HG02623 (cell line): ENCODE measurements around the gene METTL26.
A peak's percentile ranks its signal among the peaks of the same experiment; 100 is the strongest.

Experiments used
- ATAC-seq: cut with Tn5 transposase; IDR thresholded peaks from one replicate; pipeline ENCODE4 v1.9.1; 2021; ENCODE audit warnings: moderate library complexity; ENCODE audit not compliant: unreplicated experiment

METTL26 gene

DNA sequence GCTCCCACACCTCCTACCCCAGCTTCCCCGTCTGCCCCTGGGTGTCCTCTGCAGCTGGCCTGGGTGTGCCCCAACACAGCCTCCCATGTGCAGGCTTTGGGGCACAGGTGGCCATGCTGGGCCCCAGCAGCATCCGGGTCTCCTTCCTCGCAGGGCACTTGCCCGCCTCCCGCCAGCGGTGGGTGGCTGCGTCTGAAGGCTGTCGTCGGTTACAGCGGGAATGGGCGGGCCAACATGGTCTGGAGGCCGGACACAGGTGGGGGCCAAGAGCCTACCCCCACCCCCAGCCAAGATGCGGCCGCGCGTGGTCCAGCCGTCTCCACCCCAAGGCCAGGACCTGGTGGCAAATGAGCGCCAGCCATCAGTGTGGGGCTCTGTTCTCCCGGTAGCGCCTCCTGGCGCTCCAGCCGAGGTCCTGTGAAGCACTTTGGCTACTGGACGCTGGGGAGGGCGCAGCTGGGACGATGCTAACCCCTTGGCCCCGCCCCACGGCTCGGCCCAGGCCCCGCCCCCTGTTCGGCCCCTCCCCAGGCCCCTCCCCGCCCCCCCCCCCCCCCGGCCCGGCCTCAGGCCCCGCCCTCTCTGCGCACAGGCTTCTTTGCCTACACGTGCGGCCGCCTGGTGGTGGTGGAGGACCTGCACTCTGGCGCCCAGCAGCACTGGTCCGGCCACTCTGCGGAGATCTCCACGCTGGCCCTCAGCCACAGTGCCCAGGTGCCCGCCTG, 24.5 kb upstream of the METTL26 start:
- ATAC-seq = no peak

DNA sequence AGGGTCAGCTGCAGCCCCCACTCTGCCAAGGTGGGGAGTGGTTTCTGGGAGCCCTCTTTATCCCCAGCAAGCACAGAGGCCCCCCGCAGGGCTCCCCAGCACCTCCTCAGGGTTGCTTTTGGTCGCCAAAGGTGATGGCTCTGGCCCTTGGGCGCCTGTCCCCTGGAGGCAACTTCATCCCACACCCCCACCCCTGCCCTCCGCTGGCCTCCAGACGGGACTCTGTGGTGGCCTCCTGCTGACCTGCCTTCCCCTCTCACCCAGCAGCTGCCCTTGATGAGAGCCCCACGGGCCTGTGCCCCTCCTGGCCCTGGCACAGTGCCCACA, 24.0 kb upstream of the METTL26 start:
- ATAC-seq = no peak

DNA sequence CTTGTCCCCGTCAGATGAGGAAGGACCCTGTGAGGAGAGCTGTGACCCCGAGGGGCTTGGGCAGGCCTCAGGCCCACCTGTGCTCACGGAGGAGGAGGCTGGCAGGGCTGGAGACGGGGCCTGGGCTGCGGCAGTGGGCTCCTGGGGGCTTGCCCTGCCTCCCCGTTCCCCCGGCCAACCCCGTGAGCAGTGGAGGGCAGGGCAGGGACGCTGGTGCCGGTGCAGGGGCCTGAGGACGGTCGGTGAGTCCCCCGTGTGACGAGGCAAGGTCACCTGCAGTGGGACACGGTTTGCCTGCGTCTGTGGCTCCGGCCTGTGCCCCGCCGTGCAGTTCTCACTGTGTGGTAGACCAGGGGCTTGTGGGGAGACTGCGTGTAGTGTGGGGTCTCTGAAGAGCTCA, 23.5 kb upstream of the METTL26 start:
- no peak for ATAC-seq

GRCh38 chr16:658679-659571, 22.8 kb upstream of the METTL26 start:
- no peak for ATAC-seq

DNA sequence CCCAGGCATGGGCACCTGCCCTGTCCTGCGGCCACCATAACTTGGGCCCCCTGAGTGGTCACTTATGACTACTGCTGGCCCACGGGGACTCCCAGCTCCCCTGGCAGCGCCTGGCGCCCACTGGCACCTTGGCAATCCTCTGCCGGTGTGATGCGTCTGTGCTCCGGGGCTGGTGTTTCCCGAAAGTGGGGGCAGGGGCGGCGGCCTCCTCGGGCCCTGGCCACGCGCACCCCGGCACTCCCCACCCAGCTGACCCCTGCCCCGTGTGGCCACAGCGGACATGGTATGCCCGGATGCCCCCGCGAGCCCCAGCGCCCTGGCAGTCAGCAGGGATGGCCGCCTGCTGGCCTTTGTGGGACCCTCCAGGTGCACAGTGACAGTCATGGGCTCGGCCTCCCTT, 21.4 kb upstream of the METTL26 start:
- ATAC-seq = no peak

DNA sequence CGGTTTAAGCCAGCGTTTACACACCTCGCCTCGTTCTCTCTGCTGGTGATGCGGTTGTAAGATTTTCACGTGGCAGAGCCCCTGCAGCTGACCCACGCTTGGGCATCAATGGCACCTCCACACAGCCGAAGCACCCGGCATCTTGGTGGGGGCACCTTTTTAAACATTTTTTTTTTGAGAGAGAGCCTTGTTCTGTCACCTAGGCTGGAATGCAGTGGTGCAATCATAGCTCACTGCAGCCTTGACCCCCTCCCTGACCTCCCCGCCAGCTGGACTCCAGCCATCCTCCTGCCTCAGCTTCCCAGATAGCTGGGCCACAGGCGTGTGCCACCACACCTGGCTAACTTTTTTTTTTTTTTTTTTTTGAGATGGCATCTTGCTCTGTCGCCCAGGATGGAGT, 17.9 kb upstream of the METTL26 start:
- ATAC-seq = no peak

DNA sequence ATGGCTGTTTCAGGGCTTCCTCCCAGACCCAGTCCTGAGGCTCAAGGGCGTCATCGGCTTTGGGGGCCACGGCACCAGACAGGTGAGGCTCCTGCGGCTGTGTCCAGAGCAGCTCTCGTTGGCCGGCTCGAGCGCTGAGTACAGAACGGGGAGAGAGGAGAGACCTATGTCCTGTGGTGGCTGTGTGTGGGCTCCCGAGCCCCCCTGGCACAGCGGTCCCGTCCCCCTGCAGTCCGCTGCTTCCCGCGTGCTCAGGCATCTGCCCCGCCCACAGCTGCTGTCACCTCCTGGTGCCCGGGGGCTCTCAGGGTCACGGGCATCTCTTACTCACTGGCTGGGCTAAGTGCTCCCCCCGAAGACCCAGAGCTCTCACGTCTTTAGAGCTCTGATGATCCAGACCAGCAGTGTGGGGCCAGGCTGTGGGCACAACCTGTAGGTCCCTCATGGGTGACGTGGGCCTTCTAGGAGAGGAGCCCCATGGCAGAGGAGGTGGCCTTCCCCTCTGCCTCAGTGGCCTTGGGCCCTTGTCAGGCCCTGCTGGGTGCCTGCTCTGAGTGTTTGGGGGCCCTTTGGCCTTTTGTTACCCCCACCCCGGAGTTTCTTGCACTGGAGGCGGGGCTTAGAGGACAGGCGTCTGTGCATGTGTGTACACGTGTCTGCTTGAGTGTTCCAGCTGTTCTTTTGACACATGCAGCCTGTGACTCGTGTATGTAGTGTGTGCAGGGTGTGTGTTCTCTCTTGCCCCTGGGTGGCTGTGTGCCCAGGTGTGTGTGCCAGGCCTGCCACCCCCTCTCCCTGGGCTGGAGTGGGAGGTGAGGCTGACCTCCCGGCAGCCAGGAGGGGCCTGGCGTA, 16.6 kb upstream of the METTL26 start:
- no peak for ATAC-seq

DNA sequence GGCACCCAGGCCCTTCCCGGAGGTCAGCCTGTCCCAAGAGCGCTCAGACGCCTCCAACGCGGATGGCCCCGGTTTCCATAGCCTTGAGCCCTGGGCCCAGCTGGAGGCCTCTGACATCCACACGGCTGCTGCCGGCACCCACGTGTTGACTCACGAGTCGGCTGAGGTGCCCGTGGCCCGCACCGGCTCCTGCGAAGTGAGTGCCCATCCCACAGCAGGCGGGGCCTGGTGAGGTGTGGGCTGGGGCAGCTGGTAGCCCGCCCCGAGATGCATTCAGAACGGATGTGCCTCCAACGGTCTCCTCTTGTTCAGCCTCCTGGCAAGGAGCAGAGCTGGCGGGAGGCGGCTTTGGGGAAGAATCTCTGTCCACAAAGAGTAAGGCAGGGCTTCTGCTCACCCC, 15.7 kb upstream of the METTL26 start:
- no peak for ATAC-seq

- no peak for ATAC-seq
Measured at GRCh38 chr16:649631-650030, 13.5 kb upstream of the METTL26 start.

GRCh38 chr16:648781-649589, 12.9 kb upstream of the METTL26 start, which contains the start of gene WDR90:
Gene WDR90, plus strand, starts transcription at chr16:649365. Its CDS starts 52 bp downstream, at chr16:649417.
- ATAC-seq = peak; percentile 80

GRCh38 chr16:648071-648780, 12.1 kb upstream of the METTL26 start:
- ATAC-seq = no peak

DNA sequence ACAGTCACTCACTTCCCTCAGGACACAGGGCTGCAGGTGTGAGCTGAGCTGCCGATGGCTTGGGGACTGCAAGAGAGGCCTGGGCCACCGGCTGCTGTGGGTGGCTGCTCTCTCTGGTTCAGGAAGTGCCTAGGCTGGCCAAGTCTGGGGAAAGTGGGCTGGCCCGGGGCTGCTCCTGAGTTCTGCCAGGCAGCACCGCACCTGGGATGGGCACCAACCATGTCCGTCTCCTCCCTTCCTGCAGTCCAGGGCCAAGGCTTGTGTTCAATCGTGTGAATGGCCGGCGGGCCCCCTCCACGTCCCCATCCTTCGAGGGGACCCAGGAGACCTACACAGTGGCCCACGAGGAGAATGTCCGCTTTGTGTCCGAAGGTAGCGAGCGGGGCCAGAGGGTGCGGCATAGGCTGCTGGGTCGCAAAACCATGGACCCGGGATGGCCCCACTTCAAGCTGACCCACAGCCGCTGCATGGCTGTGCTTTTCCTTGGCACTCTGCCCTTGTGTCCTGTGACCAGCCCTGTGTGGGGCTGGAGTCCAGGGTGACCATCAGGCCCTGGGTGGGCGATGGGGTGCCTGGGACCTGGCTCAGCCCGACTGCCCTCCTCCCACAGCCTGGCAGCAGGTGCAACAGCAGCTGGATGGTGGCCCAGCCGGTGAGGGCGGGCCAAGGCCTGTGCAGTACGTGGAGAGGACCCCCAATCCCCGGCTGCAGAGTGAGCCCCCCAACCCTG, 11.2 kb upstream of the METTL26 start:
- ATAC-seq = no peak

- no peak for ATAC-seq
Measured at GRCh38 chr16:646679-647172, 10.6 kb upstream of the METTL26 start.

DNA sequence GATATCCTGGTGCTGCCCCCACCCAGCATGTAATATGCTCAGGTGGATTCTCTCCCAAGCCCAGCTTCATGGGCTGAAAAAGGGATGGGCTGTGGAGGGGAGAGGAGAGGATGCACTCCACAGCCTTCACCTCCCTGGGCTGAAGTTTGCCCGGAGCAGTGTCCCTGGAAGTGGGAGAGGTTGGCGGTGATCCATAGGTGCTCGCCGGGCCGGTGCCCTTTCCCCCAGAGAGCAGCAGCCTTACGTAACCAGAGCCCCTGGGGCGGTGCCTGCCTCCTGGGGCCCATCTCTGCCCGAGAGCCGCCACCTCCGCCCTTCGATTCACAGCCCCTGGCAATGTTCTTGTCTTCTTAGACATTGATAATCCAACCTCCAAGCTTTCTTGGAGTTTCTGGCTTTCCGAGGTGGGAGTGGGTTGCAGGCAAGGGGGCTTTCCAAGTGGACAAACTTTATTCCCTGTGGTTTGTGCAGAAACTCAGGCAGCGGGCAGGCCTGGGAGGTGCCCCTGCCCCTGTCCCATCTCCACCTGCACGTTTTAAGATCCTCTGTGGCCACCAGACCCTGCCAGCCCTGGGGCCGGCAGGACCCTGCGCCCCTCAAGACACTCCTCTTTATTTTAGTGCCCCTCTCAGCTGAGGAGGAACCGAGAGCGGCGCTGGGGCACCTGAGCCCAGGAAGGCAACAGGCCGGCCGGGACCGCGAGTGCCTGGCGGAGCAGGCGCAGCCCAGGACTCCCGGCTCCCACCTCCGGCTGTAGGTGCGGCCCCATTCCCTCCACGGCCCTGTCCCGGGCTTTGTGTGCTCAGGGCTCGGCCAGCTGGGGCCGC, 10.0 kb upstream of the METTL26 start:
- no peak for ATAC-seq

DNA sequence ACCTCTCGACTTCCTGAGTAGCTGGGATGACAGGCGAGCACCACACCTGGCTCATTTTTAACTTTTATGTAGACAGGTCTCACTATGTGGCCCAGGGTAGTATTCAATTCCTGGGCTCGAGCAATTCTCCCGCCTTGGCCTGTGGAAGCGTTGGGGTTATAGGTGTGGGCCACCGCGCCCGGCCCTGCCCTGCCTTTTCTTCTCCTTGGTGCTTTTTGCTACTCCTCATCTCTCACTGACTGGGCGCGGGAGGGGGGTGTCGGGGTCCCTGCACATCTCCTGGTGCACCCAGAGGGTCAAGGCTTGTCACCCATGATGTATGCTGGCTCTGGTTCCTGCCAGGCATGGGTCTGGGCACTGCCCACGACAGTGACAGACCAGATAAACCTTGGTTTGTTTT, 8.5 kb upstream of the METTL26 start:
- ATAC-seq = no peak

DNA sequence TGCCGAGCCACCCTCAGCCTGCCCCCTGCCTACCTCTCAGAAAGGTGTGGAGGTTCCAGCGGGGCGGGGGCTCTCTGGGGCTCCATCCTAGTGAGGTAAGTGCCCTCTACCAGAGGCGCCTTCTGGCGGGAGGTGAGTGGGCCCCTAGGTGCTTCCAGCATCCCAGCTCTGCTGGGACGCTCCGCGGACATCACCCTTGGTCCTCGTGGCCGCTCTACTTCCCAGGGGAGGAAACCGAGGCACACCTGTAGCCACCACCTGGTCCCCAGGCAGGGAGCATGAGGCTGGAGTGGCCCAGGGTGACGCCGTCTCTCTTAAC, 6.9 kb upstream of the METTL26 start:
- no peak for ATAC-seq

GRCh38 chr16:642189-643049, 6.3 kb upstream of the METTL26 start:
- ATAC-seq = peak; percentile 25
